Umbilical cord (tissue), 2 donors: ENCODE data around the gene ENTHD1. TPM values are rescaled to one million over a fixed set of nuclear protein-coding genes. Genes with fewer than 3 reads are reported as not detected.
"Not testable (repeated sequence)": the region's sequence is repeated elsewhere in the genome, so short reads cannot be mapped to it uniquely, and the experiment has no call there.

Experiments used
- DNase-seq: peaks from one replicate; pipeline ENCODE4 v3.0.0-alpha.2; 2015; ENCODE audit warnings: low spot score
- total RNA-seq: library from RNA; depleted of rRNA; stranded (reverse); fragments of >200 nt; gene quantifications from one replicate; pipeline ENCODE4 v1.2.3, GENCODE V29; 2014; ENCODE audit warnings: low replicate concordance; ENCODE audit not compliant: insufficient read depth

Gene ENTHD1
- total RNA-seq, 1 donor from 2014 or later: 4.8 TPM

DNA sequence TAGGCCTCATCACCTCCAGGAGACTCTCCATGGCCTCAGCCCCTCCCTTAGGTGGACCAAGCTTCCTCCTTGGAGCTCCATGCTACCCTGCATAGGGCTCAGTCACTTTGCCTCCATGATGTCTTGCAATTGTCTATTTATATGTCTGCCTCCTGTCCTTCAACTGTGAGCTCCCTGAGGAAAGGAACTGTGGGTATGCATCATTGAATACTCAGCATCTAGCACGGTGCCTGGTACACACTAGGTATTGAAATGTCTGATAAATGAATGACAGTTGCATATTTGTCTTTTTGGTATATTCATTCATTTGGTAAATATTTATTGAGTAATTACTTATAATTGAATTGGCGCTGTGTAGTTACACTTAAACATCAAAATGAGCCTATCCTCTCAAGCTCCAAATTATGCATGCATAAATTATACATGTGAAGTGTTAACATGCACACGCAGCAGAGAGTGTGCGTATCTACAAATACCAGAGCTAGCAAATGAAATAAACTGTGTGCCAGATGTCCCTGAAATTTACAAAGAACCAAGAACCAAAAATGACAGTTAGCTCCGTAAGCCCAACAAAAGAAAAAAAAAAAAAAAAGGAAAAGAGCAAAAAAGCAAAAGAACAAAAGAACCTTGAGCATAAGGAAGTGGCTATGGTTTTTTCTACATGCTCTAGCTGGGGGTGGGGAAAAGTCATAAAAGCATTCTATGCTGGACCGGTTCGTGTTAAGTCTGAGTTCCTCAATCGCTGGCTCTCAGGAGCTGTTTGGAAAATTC lies 32.5 kb upstream of the ENTHD1 start:
- no peak for DNase-seq

DNA sequence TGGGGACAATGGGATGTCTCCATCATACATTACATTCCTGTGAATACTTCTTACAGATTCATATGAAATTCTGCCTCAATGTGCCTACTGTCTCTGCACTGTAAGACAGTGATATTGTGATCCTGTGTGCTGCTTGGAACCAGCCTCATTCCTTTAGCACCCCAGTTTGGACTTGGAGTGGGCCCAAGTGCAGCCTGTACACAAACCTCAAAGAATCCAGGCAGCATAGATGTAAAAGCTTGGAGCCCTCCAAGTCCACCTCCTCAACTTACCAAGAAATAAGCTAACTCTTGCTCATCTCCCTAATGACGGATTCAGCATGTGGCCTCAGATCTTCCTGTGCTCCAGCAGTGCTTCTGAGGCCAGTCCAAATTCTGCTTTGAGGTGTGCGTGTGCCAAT lies 31.7 kb upstream of the ENTHD1 start:
- no peak for DNase-seq

DNA sequence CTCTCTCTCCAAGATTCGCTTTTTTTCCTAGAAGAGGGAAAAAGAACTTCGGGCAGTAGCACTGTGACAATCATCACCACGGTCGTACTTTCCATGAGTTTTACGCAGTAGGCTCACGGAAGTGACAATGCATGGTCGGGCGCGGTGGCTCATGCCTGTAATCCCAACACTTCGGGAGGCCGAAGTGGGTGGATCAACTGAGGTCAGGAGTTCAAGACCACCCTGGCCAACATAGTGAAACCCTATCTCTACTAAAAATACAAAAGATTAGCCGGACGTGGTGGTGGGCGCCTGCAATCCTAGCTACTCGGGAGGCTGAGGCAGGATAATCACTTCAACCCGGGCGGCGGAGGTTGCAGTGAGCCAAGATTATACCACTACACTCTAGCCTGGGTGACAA lies 30.7 kb upstream of the ENTHD1 start:
- DNase-seq: no peak

DNA sequence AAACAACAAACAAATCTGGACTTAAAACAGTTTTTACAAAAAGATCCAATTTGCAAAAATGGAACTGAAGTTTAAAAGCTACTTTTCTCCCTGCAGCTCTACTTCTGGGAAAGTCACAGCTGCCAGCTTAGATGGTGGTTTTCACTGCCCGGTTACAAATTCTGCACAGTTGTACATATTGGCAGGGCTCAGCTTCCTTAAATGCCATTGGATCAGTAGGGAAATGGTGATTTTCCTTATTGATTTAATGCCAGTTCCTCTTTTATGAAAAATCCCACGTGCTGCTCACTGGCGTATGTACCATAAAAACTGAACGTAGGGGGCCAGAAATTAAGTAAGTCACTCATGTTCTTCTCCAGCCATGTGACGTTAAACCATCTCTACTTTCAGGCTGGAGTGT lies 30.1 kb upstream of the ENTHD1 start:
- DNase-seq: no peak

DNA sequence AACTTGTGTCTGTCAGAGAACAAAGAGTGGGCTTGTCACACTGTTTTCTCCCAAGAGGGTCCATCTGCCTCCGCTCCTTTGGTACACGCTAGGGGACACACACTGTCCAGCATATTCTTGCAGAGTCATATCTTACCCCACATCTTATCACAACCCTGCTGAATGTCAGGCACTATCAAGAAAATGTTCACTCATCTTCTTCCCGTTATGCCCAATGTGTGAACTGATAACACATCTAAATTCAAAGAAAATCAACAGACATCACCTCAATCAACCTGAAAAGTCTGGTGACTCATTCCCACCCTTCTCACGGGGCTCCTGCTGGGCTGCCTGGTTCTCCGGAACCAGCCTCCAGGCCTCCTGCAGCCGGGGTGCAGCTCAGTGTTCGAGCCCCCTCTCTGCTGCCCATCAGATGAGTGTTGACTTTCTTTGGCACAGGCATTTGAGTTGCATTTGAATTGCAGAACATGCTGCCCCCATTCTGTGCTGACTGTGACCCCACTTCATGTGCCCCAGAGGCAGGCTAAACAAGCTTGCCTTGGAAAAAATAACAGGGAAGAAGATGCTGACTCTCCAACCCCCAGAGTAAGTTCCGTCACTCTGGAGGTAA lies 26.7 kb upstream of the ENTHD1 start:
- DNase-seq: no peak

DNA sequence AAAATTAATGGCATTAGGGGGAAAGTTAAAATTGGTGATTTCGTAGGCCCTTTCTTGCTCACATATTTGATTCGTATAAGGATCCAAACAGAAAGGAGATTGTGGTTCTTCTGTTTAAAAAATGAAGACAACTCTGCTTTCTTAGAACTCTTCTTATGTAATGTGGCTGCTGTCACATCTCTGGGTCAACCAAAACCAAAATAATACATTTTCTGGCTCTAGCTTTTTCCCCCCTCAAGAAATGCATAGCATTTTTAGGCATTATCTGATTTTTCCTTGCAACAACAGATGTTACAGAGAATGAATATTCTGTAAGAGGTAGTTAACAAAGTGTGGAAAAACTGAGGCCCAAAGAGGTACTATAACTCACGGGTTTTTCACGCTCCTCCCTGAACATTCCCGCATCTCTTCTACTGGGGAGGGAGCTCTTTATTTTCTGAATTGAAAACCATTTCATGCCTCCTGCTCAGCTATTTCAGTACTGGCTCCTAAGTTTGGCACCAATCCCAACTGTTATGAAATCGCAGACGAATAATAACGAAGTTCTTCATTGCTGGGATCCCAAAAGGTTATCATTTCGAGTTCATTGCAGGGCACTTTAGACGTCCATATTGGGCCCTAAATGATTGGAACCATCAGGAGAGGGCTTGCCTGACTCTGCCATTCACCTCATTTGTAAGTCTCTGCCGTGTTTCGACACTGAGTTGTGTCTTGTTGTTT lies 24.4 kb upstream of the ENTHD1 start:
- DNase-seq: peak; percentile 15

DNA sequence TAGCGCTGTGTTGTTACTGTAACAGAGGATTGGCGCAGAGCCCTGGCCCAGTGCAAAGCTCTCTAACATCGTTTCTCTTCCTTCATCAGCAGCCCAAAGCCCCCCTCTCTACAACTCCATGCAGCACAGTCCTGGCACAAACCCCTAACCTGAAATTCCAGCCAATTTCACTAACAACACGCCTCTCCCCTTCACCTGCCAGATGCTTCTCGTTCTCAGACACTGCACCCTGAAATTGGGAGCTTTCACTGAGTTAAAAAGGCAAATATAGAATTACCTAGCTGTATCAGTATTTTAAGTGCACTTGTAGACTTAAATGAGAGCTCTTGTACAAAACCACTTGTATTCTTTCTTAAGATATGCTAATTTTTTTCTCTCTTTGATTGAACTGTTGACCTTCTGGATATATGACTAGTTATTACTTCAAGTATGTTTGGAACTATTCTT lies 23.7 kb upstream of the ENTHD1 start:
- DNase-seq: no peak

DNA sequence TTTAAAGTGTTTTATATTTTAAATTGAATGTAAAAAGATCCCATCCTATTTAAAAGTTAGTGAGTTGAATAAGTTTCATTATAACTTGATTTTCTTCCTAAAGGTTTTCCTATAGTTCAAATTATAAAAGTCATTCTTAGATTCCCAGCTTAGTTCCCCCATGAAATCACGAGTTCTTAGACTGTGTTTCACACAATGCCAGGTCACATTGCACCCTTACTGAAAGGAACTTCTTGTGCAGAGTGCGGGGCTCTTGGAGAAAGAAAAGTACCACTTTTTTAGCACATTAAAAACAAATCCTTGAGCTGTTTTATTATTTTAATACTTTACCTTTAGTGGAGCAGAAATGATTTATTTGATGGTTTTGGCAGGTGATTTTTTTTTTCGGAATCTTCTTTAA lies 22.9 kb upstream of the ENTHD1 start:
- DNase-seq: no peak

DNA sequence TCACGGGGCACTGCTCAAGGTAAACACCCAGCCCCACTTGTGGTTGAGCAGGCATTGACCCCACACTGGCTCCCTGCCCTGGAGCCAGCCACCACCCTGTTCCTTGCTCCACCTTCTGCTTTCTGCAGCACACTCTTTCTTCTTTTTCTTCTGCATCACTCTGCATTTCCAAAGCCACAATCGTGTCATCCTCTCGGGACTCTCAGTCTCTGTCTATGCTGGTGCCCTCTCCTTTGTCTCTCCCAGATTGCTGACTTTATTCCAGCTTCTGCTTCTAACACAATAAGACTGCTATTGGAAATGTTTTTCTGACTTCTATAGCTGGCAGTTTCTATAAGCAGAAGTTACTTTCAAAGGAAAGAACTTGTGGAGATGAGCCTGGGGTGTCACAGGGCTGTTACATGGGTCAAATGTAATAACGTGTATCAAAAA lies 21.8 kb upstream of the ENTHD1 start:
- DNase-seq: no peak

DNA sequence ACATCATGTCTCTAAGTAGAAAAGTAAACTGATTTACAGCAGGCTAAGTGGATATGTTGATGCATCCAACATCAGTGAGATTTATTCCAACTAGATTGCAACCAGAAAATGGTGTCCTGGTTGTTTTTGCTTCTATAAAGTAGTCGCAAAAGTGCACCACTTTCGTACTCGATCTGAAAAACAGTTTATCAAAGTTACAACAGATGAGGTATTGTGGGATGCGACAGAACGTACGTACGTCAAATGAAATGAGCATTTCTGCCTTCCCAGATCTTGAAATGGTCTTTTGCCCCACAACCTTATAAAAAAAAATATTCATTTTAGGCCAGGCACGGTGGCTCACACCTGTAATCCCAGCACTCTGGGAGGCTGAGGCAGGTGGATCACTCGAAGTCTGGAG lies 21.0 kb upstream of the ENTHD1 start:
- no peak for DNase-seq

DNA sequence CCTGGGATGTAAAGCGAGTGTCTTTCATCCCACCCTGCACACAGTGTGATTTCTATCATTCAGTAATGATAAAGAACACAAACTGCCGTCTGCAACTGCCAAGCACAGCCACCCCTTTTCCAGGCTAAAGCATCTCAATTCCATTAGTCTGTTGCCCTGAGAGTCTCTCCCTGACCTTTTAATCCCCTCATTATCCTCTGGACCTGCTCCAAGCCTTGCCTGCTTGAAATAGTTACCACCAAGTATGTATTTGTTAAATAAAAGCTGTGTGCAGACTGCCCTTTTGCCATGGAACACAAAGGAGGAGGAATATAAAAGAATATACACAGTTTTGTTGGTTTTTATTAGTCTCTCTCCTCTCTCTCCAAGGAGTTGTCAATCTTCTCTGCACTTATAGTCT lies 20.3 kb upstream of the ENTHD1 start:
- DNase-seq: peak; percentile 15

DNA sequence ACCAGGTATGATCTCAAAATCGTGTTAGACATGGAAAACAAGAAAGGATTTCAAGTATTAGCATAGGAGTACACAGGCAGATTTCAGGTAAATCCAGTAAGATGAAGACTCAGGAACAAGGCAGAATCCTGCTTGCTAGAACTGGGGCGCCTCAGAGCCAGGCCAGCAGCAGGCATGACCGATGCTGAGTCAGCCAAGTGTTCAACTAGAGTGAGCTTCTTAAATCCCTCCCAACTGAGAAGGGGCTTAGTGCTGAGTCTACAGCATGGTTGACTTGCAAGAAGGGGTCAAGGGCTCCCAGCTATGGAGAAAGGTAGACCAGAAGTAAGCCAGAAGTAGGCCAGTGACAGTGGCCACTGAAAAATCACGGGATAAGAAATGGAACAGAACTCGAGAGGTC lies 19.8 kb upstream of the ENTHD1 start:
- DNase-seq: peak; percentile 33

DNA sequence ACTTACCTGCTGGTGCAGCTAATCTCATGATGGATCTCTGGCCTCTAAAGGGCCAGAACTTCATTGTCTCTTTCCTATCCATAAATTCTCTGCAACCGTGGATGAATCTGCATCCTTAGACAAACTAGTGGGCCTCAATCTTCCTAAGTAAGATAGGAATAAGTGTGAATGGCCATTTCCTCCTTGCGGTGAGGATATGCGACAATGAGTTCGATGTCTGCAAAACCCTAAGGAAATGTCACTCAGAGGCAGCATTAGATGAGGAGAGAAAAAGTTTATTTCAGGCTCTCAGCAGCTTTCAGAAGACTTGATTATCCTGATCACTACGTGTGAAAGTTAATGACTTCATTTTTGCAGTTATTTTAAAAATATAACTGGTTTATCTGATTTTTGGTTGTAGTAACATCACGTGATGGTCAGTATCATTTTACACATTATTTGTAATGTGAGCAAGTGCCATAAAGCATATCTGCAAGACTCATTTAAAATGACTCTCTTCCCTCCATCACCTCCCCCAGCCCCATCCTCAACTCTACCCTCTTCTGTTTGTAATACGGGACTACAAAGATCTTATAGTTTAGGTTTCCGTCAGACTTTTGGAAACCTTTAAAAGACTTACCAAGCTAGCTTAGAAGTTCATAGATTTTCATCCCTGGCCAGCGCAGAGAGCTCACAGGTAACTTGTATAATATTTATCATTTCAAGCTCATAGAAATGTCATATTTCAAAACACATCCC lies 17.5 kb upstream of the ENTHD1 start:
- DNase-seq: no peak

DNA sequence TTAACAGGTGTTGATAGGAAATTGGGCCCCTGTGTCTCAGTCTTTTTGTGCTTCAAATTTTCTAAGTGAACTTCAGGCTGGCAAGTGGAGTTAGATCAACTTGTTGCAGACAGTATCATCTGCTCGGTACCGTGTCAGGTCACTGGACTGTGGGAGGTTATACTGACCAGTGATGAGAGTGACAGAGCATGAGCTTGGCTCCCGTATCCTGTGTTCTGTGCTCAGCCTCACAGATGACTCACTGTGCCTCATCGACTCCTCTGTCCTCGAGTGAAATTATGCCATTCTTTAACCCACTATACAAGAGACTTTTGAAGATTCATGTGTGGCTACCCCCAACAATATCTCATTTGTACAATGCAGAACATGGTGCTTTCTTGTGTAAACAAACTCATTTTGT lies 15.2 kb upstream of the ENTHD1 start:
- no peak for DNase-seq

DNA sequence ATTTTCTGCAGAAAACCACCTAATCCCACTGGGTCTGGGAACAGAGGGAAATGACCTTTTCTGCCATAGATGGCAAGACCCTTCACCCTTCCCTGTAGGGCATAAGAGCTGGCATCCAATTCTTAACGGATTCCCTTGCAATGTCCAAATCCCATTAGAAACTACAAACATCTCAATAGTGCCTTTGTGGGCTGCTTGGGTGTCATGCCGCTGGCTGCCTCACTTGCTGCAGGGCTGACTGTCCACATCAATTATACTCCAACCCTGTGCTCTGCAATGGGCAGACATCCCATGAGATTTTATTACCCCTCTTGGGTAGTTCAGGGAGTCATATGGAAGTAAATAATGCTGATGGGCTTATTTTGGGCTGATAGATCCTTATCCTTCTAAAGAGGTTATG lies 14.6 kb upstream of the ENTHD1 start:
- DNase-seq: no peak

DNA sequence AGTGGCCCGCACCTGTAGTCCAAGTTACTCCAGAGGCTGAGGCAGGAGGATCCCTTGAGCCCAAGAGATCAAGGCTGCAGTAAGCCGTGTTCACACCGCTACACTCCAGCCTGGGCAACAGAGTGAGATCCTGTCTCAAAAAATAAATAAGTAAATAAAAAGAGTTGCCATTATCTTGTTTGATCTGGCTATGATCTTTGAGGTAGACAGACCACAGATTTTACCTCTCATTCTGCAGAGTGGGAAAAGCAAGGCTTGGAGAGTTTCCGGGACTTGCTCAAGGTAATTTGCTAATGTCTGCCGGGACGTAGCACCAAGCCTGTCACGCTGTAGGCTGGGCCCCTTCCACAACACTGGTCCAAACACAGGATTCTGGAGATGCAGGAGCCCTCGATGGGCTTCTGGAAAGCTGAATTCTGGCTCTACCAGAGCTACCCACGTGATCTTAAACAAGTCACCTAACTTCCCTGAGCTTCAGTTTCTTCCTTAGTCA lies 14.1 kb upstream of the ENTHD1 start:
- DNase-seq: no peak

DNA sequence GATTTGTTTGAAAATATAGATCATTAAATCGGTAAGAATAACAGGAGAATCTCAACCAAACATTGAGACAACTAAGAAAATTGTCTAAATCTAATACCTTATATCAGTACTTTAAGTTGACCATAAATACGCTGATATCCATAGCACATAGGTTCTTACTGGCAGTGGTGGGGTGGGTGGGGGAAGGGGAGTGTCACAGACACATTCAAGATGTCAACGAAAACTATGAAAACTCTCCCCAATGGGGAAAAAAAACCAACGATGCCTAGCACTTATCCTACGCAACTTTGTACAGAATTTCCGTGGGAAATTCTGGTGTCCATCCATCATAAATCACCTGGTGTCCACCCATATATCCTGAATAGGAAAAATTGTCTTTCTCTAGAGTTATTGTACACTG lies 13.5 kb upstream of the ENTHD1 start:
- DNase-seq: no peak

DNA sequence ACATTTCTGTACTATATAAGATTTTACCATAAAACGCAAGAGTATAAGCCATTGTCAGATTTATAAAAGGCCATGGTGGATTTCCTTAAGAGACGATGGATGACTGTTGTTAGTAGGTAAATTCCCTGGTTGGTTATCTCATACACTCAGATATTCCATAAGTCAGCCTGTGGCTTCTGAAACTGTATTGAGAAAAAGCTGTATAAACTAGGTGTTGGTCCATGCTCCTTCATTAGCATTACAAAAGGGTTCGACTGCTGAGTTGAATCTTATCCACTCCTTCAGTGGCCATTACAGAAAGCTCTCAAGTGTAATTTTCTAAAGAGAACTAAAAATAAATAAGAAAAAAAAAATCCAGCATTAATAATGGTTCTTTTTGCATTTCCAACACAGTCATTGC lies 12.6 kb upstream of the ENTHD1 start:
- DNase-seq: no peak

DNA sequence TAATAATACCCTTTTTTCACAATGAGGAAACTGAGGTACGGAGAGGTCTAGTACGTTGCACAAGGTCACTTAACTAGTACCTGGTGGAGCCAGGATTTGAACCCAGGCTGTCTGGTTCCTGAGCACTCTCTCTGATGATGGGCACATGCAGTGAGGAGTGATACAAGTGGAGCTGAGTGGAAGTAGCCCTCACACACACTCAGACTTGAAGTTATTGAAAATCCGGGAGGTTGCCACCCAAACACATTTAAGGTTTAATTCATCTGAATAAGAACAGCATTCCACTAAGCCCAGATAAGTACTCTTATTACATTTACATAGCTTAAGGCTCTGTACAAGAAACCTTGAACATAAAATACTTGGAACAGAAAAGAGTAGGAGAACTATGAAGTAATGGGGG lies 12.1 kb upstream of the ENTHD1 start:
- DNase-seq: no peak

DNA sequence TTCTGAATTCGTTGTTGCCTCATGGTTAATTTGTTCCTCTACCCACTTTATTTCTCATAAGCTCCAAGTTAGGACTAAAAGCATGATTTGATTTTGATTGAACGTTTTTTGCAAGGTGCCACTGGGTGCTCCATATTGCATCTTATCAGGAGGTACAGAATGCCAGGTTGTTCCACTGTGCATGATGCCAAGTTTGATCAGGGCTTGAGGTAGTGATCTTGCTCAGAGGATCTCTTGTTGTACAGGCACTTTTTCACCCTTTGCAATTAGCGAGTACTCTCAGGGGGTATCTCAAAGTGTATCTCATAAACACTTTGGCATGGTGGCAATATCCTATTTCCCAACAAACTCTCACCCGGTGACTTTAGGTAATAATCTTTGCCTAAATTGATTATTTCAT lies 11.3 kb upstream of the ENTHD1 start:
- no peak for DNase-seq

DNA sequence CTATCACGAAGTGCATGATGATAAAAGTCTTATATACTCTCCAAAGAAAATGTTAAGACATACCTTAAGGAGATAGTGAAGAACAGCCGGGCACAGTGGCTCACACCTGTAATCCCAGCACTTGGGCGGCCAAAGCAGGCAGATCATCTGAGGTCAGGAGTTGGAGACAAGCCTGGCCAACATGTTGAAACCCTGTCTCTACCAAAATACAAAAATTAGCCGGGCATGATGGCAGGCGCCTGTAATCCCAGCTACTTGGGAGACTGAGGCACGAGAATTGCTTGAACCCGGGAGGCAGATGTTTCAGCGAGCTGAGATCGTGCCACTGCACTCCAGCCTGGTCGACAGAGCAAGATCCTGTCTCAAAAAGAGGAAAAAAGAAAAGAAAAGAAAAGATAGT lies 10.5 kb upstream of the ENTHD1 start:
- DNase-seq: not testable (repeated sequence)

DNA sequence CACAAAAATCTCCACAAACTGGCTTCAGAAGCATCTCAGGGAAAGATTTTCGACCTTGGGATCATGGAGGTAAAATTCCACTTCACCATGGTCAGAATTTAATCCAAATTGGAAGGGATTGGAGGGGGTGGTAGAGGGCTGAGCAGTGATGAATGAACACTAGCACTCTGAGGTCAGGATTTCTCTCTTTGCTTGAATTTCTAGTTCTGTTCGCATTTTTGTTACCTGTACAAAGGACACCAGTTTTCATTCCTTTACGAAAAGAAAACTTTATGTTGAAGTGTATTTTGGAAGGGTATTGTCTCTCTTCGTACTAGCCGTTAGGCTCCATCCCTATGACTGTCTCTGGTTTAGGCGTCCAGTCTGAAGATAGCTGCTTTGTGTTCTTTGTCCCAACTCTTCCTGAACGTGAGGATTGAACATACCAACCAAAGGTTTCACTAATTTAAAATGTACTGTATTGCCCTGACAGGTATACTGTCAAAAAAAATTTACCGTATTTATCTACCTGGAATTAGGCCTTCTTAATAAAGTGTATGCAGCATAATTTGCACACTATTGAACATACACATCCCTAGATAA lies 8.1 kb upstream of the ENTHD1 start:
- DNase-seq: no peak
